IPS-20b (cell line): ENCODE measurements around the gene COL18A1.

Source experiments
- H3K27ac ChIP-seq: one replicate; pipeline ENCODE4 v1.5.1; 2013; ENCODE audit warnings: low read length
- H3K27me3 ChIP-seq: 2 replicates; pipeline ENCODE4 v1.6.1; 2013; ENCODE audit warnings: mild to moderate bottlenecking, low read length, inconsistent platforms; ENCODE audit not compliant: insufficient read depth
- H3K36me3 ChIP-seq: 2 replicates; pipeline ENCODE4 v1.6.1; 2013; ENCODE audit warnings: low read depth, mild to moderate bottlenecking, inconsistent platforms, low read length, moderate library complexity; ENCODE audit not compliant: insufficient read depth
- H3K4me1 ChIP-seq: 2 replicates; pipeline ENCODE4 v1.6.1; 2013; ENCODE audit warnings: mild to moderate bottlenecking, control low read depth, inconsistent platforms, low read length, moderate library complexity; ENCODE audit not compliant: insufficient read depth
- H3K4me3 ChIP-seq: 2 replicates; pipeline ENCODE4 v1.5.1; 2013; ENCODE audit warnings: mild to moderate bottlenecking, low read length, inconsistent platforms
- H3K9ac ChIP-seq: 2 replicates; pipeline ENCODE4 v1.6.1; 2013; ENCODE audit warnings: low read depth, mild to moderate bottlenecking, inconsistent platforms, low read length, moderate library complexity
- H3K9me3 ChIP-seq: 2 replicates; pipeline ENCODE4 v1.6.1; 2013; ENCODE audit warnings: mild to moderate bottlenecking, low read depth, low read length, inconsistent platforms; ENCODE audit not compliant: insufficient read depth

Gene COL18A1

GRCh38 chr21:45538381-45539045, 133.5 kb downstream of the COL18A1 start:
- H3K9ac ChIP-seq: no peak overlapping the region
- no peaks in the 10 kb centered on the region; the same call in 1 of the 2 replicates for H3K4me1 ChIP-seq
- no peaks in the 10 kb centered on the region for H3K9me3 ChIP-seq
- H3K36me3 ChIP-seq: 0 out of 2 replicates have a peak, but pooled peaks cover 4% of the 10 kb centered on the region
- no peak overlapping the region for H3K27ac ChIP-seq
- H3K27me3 ChIP-seq: no peaks in the 10 kb centered on the region
- H3K4me3 ChIP-seq: no peak overlapping the region

GRCh38 chr21:45539046-45539795, 134.3 kb downstream of the COL18A1 start:
- no peaks in the 10 kb centered on the region for H3K9me3 ChIP-seq
- no peaks in the 10 kb centered on the region; the same call in 1 of the 2 replicates for H3K4me1 ChIP-seq
- 0 out of 2 replicates have a peak, but pooled peaks cover 4% of the 10 kb centered on the region for H3K36me3 ChIP-seq
- no peak overlapping the region for H3K27ac ChIP-seq
- no peak overlapping the region for H3K4me3 ChIP-seq
- H3K9ac ChIP-seq: no peak overlapping the region
- H3K27me3 ChIP-seq: no peaks in the 10 kb centered on the region

- Histone ChIP-seq H3K36me3 (0 out of 2 replicates have a peak, but pooled peaks cover 4% of the 10 kb centered on the region), H3K27ac (no peak overlapping the region), H3K4me3 (no peak overlapping the region), H3K4me1 (no peaks in the 10 kb centered on the region; the same call in 1 of the 2 replicates), H3K9ac (no peak overlapping the region), H3K27me3 (no peaks in the 10 kb centered on the region), H3K9me3 (no peaks in the 10 kb centered on the region)
Measured at GRCh38 chr21:45539796-45540600, 135.0 kb downstream of the COL18A1 start.

DNA sequence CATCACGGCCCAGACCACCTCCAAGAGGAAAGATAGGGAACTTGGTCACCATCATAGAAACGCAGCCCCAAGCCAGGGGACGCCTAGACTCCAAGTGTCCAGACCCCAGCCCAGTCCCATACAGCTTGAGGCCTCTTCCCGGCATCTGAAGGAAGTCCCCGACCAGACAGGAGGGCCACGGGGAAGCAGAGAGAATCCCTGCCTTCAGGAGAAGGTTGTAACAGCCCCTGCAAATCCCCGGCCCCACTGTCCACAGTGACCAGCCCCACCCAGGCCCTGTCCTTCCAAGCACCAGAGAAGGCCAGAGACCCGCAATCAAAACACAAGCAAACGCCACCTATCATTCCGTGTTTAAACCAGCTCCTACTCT, 135.6 kb downstream of the COL18A1 start:
- Histone ChIP-seq H3K4me3 (peak overlapping the region; percentile 76; the same call in 1 of the 2 replicates), H3K9ac (no peak overlapping the region), H3K27ac (no peak overlapping the region), H3K27me3 (no peaks in the 10 kb centered on the region), H3K9me3 (no peaks in the 10 kb centered on the region), H3K36me3 (0 out of 2 replicates have a peak, but pooled peaks cover 1% of the 10 kb centered on the region), H3K4me1 (no peaks in the 10 kb centered on the region; the same call in 1 of the 2 replicates)

DNA sequence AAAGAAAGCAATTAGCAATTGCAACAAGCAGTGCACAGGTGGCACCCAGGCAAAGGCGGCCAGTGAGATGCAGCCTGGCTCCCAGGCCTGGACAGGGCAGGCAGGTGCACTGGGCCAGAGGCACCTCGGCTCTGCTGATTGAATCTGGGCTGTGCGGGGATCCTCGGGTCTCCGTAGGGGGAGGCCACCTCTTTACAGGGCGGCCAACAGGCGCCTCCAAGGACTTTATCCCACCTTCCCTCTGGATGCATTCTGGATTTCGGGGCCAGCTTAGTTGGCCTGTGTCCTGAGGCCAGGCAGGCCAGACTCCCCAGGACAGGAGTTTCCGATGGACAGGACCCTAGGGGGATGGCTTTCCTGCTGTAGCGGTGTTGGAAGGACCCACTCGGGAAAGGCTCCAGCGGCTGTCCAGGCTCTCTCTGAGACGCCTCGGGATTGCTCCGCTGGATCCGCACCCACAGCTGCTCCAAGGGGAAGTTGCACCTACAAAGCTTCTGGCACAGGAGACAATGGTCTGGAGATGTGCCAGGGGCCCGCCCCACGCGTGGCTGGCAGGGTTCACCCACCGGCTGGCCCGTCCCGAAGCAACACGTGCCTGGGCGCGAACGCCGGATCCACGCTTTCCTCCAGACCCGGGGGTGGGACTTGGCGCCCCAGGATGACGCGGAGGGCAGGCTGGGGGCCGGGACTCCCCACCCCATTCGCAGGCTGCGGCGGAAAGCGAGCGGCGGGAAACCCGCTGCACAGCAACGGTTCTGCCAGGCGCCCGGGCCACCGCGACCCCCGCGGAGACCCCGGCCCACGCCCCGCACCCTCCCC, 136.5 kb downstream of the COL18A1 start:
- Histone ChIP-seq H3K9me3 (no peaks in the 10 kb centered on the region), H3K4me3 (peak overlapping the region; percentile 76), H3K9ac (peak overlapping the region; percentile 74), H3K27ac (no peak overlapping the region), H3K27me3 (no peaks in the 10 kb centered on the region), H3K4me1 (no peaks in the 10 kb centered on the region; the same call in 1 of the 2 replicates), H3K36me3 (no peaks in the 10 kb centered on the region)

- H3K4me1 ChIP-seq: no peaks in the 10 kb centered on the region; the same call in 1 of the 2 replicates
Measured at GRCh38 chr21:45542242-45542666, 137.3 kb downstream of the COL18A1 start, which contains the start of gene SLC19A1. Gene SLC19A1 (minus strand): TSS chr21:45542440. CDS start chr21:45537959, 4,481 bp downstream.

GRCh38 chr21:45542667-45543370, 137.9 kb downstream of the COL18A1 start:
- no peak overlapping the region for H3K27ac ChIP-seq
- no peaks in the 10 kb centered on the region for H3K9me3 ChIP-seq
- no peak overlapping the region for H3K9ac ChIP-seq
- H3K4me1 ChIP-seq: no peaks in the 10 kb centered on the region; the same call in 1 of the 2 replicates
- no peaks in the 10 kb centered on the region for H3K27me3 ChIP-seq
- H3K4me3 ChIP-seq: peak overlapping the region; percentile 76; the same call in 1 of the 2 replicates
- no peaks in the 10 kb centered on the region for H3K36me3 ChIP-seq

More at GRCh38 chr21:45542242-45542666, 137.3 kb downstream of the COL18A1 start, which contains the start of gene SLC19A1:
- peak within 1 kb of the TSS; percentile 74 for H3K9ac ChIP-seq
- no peak within 1 kb of the TSS for H3K27ac ChIP-seq
- no peaks in the 10 kb centered on the region for H3K27me3 ChIP-seq
- H3K36me3 ChIP-seq: no peaks in the 10 kb centered on the region
- H3K9me3 ChIP-seq: no peaks in the 10 kb centered on the region
- H3K4me3 ChIP-seq: peak within 1 kb of the TSS; percentile 76

GRCh38 chr21:45543371-45543709, 138.4 kb downstream of the COL18A1 start:
- Histone ChIP-seq H3K36me3 (no peaks in the 10 kb centered on the region), H3K9ac (no peak overlapping the region), H3K27me3 (no peaks in the 10 kb centered on the region), H3K9me3 (no peaks in the 10 kb centered on the region), H3K27ac (no peak overlapping the region), H3K4me1 (no peaks in the 10 kb centered on the region; the same call in 1 of the 2 replicates), H3K4me3 (no peak overlapping the region)

GRCh38 chr21:45543710-45544448, 138.9 kb downstream of the COL18A1 start:
- Histone ChIP-seq H3K9ac (no peak overlapping the region), H3K36me3 (no peaks in the 10 kb centered on the region), H3K9me3 (no peaks in the 10 kb centered on the region), H3K27ac (no peak overlapping the region), H3K27me3 (no peaks in the 10 kb centered on the region), H3K4me1 (no peaks in the 10 kb centered on the region; the same call in 1 of the 2 replicates), H3K4me3 (no peak overlapping the region)
